ENCODE data around the gene GFOD2. TPM values are rescaled to one million over a fixed set of nuclear protein-coding genes. Genes with fewer than 3 reads are reported as not detected.
A peak's percentile ranks its signal among the peaks of the same experiment; 100 is the strongest.

Gene GFOD2
- total and polyA plus RNA-seq, 2 of the 13 experiments (the other 11 are each of a cell fraction or from before 2014, with no cell fraction given): 11.1 to 17.2 TPM

DNA sequence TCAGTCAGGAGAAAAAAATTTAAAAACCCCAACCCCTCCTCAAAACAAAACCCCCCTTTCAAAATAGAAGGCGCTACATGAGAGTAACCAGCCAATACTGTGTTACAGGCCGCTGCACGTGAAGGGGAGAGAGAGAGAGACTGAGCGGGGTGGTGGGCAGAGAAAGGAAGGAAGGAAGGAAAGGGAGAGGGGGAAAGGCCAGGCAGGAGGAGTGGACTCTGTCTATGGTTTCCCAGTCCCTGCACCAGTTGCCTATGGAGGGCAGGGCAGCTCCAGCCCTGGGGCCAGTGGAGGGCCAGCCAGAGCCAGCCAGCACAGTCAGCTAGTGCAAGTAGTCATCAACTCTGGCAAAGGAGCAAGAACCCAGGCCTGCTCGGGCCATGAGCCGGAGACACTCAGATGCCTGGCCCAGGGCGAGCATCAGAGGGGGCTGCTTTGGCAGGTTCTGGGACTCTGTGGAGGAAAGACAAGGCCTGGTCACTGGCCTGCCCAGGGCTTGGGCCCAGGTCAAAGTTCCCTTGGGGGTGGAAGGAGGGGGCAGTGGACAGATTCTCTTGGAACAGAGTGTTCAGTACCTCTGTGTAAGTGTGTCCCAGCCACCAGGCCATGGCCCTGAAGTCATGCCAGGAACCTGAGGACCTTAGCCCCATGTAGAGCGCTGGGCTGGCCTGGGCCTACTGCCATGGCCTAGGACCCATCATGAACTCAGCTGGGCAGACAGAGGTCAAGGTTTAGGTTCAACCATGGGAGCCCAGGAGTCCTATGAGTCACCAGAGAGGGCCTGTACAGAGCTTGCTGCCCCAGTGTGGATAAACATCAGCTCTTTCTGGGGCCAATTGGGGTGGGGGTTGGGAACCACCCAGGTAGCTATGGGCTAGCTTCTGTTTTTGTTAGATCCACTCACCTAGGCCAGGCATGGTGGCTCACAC, 7.3 kb upstream of the GFOD2 start (continued):
- no peak for TF ChIP-seq ATF6 (CRISPR knock-in tag; conservative IDR thresholded peaks at IDR 0.05)
- no peak for TF ChIP-seq U2AF2 (IDR thresholded peaks at IDR 0.05; ENCODE audit: low read depth, low read length)
- TF ChIP-seq TEF (CRISPR knock-in tag; IDR thresholded peaks at IDR 0.05): no peak
- TF ChIP-seq ZBTB7A (CRISPR knock-in tag; IDR thresholded peaks at IDR 0.05): no peak
- no peak for TF ChIP-seq ZBTB21 (CRISPR knock-in tag; IDR thresholded peaks at IDR 0.05)
- TF ChIP-seq SIX1 (CRISPR knock-in tag; IDR thresholded peaks at IDR 0.05; ENCODE audit: borderline replicate concordance): no peak
- no peak for TF ChIP-seq KDM3A (CRISPR knock-in tag; IDR thresholded peaks at IDR 0.05; ENCODE audit: low read depth)
- no peak for TF ChIP-seq ATF5 (CRISPR knock-in tag; IDR thresholded peaks at IDR 0.05; ENCODE audit: low read depth)
- TF ChIP-seq ZNF737 (CRISPR knock-in tag; IDR thresholded peaks at IDR 0.05; ENCODE audit: borderline replicate concordance): no peak
- TF ChIP-seq ARID2 (CRISPR knock-in tag; IDR thresholded peaks at IDR 0.05; ENCODE audit: borderline replicate concordance): no peak
- TF ChIP-seq PCBP2 (optimal IDR thresholded peaks at IDR 0.05; ENCODE audit: low read depth, low read length, poor library complexity, severe bottlenecking): no peak
- no peak for TF ChIP-seq GTF2F1 (IDR thresholded peaks at IDR 0.05; ENCODE audit: low read length)
- TF ChIP-seq SOX6 (IDR thresholded peaks at IDR 0.05): no peak
- peak; percentile 70 for TF ChIP-seq SOX6 (CRISPR knock-in tag; IDR thresholded peaks at IDR 0.05)
- TF ChIP-seq, protein P1, sequence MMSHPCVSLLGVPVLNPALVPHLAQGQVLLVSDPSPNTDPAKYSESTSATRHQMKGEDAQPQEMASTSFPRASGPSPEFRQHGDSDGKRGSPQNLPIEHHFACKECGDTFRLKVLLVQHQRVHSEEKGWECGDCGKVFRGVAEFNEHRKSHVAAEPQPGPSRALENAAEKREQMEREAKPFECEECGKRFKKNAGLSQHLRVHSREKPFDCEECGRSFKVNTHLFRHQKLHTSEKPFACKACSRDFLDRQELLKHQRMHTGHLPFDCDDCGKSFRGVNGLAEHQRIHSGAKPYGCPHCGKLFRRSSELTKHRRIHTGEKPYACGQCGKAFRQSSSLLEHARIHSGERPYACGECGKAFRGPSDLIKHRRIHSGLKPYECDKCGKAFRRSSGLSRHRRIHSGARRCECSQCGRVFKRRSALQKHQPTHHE (CRISPR knock-in tag; IDR thresholded peaks at IDR 0.05; ENCODE audit: borderline replicate concordance): no peak
- TF ChIP-seq, protein P2, sequence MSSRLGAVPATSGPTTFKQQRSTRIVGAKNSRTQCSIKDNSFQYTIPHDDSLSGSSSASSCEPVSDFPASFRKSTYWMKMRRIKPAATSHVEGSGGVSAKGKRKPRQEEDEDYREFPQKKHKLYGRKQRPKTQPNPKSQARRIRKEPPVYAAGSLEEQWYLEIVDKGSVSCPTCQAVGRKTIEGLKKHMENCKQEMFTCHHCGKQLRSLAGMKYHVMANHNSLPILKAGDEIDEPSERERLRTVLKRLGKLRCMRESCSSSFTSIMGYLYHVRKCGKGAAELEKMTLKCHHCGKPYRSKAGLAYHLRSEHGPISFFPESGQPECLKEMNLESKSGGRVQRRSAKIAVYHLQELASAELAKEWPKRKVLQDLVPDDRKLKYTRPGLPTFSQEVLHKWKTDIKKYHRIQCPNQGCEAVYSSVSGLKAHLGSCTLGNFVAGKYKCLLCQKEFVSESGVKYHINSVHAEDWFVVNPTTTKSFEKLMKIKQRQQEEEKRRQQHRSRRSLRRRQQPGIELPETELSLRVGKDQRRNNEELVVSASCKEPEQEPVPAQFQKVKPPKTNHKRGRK (CRISPR knock-in tag; IDR thresholded peaks at IDR 0.05): no peak
- peak; percentile 59; the same call in 1 of the 2 replicates for TF ChIP-seq SKIL (CRISPR knock-in tag; IDR thresholded peaks at IDR 0.05; ENCODE audit: borderline replicate concordance)
- no peak for TF ChIP-seq CBX5 (CRISPR knock-in tag; IDR thresholded peaks at IDR 0.05; ENCODE audit: borderline replicate concordance)
- TF ChIP-seq ZNF207 (IDR thresholded peaks at IDR 0.05; ENCODE audit: borderline replicate concordance): no peak
- peak; percentile 48; the same call in 1 of the 2 replicates for TF ChIP-seq ZNF317 (CRISPR knock-in tag; IDR thresholded peaks at IDR 0.05)
- TF ChIP-seq CC2D1A (CRISPR knock-in tag; IDR thresholded peaks at IDR 0.05): no peak
